ENCODE results near the gene TOM1L2. TPM values are rescaled to one million over a fixed set of nuclear protein-coding genes. Genes with fewer than 3 reads are reported as not detected.

Gene TOM1L2
- total RNA-seq, 3 donors from 2014 or later, result 67.8 to 101 (median 87.7) TPM

DNA sequence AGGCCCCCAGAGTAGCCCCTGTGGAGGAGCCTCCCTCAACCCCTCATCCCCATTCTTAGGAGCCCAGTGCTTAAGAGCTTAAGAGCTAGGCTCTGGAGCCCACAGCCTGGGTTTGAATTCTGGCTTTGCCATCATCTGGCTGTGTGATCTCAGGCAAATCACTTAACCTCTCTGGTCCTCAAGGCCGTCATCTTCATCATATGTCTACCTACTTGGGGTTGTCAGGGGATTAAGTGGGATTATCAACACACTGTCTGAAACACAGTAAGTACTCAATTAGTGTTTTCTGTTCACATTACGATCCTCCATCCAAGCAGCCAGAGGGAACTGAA lies 140.2 kb downstream of the TOM1L2 start:
- no peaks in the 10 kb centered on the region for H3K36me3 ChIP-seq (ENCODE audit: low read depth)
- H3K4me3 ChIP-seq, result no peak overlapping the region
- H3K9me3 ChIP-seq, result no peaks in the 10 kb centered on the region
- ATAC-seq, result no peak
- no peak for TF ChIP-seq CTCF (IDR thresholded peaks at IDR 0.05)
- intact Hi-C loops (cut with DNase I, micrococcal nuclease), result no loop called here
- DNase-seq, result no peak
- peaks cover 48% of the 10 kb centered on the region for H3K4me1 ChIP-seq (ENCODE audit: low read depth)

DNA sequence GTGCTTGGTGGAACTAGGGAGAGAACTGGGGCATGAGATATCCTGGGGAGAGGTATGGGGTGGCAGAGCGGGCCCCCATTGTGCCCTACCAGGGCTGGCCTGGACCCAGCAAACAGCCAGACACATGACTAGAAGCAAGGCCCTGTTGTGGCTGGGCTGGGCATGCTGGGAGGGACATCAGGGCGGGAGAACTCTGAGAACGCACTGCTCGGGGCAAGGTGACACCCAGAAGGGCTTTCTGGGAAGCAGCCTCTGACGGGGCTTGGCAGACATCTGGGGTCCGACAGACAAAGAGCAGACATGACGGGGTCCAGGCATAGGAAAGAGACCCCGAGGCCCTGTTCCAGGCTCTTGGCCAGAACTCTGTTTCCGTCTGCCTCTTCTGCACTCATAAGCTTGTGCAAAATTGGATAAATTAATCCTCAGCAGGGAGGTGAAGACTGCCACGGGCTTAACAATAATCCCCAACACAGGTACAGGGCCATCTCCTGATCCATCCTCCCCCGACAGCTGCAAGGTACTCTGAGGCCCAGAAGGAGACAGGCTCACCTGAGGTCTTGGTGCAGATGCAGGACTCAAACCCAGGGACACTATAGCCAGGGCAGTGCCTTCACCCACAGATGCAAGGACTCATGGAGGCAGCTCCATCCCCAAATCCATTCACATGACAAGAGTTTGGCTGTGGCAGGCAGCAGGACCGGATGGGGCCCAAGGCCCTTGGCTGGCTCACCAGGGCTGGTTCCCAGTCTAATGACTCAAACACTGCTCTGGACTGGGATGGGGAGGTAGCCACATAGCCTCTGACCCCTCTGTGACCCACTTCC lies 140.8 kb downstream of the TOM1L2 start:
- peaks cover 53% of the 10 kb centered on the region for H3K4me1 ChIP-seq (ENCODE audit: low read depth)
- H3K36me3 ChIP-seq (ENCODE audit: low read depth), result no peaks in the 10 kb centered on the region
- no peak for DNase-seq
- ATAC-seq, result no peak
- intact Hi-C loops (cut with DNase I, micrococcal nuclease), result no loop called here
- no peaks in the 10 kb centered on the region for H3K9me3 ChIP-seq
- TF ChIP-seq CTCF (IDR thresholded peaks at IDR 0.05), result no peak
- H3K4me3 ChIP-seq, result no peak overlapping the region

DNA sequence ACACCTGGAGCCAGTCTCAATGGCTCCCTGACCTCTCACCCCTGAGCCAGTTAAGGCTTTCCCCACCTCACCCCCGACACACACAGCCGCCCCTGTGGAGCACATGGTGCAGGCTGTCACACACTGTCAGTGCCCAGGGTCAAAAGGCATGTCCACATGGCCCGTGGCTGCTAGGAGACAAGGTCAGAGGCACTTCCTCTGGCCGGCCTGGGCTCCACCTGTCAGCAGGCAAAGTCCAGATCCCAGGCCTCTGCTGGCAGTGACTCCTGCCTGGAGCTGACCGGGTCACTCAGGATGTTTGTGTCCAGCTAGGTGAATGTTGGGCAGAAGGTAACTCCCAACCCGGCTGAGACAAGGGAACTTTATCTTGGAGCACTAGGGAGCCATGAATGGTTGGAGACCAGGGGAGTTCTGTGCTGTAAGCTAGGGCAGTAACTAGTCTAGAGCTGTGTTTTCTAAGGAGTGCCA lies 141.4 kb downstream of the TOM1L2 start:
- Histone ChIP-seq H3K4me3 (no peak overlapping the region), H3K36me3 (ENCODE audit: low read depth) (no peaks in the 10 kb centered on the region), H3K4me1 (ENCODE audit: low read depth) (peaks cover 56% of the 10 kb centered on the region), H3K9me3 (no peaks in the 10 kb centered on the region)
- intact Hi-C loops (cut with DNase I, micrococcal nuclease), result no loop called here
- ATAC-seq (peak; percentile 79), DNase-seq (peak in 2 of 3 donors; percentile 56 to 75)
- TF ChIP-seq CTCF (IDR thresholded peaks at IDR 0.05), result no peak

DNA sequence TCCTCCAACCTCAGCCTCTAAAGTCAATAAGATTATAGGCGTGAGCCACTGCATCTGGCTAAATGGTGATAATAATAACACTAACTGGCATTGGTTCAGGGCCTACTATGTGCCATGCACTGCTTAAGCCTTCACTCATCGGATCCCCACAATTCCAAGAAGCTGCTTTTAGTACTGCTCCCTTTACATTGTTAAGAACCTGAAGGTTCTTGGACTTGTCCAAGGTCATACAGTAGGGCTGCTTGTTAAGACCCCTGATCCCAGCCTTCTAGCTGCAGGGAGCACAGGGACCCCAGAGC lies 142.0 kb downstream of the TOM1L2 start:
- intact Hi-C loops (cut with DNase I, micrococcal nuclease), result no loop called here
- H3K9me3 ChIP-seq, result no peaks in the 10 kb centered on the region
- H3K4me1 ChIP-seq (ENCODE audit: low read depth), result peaks cover 56% of the 10 kb centered on the region
- no peak for TF ChIP-seq CTCF (IDR thresholded peaks at IDR 0.05)
- ATAC-seq (no peak), DNase-seq (no peak)
- H3K4me3 ChIP-seq, result no peak overlapping the region
- H3K36me3 ChIP-seq (ENCODE audit: low read depth), result no peaks in the 10 kb centered on the region

DNA sequence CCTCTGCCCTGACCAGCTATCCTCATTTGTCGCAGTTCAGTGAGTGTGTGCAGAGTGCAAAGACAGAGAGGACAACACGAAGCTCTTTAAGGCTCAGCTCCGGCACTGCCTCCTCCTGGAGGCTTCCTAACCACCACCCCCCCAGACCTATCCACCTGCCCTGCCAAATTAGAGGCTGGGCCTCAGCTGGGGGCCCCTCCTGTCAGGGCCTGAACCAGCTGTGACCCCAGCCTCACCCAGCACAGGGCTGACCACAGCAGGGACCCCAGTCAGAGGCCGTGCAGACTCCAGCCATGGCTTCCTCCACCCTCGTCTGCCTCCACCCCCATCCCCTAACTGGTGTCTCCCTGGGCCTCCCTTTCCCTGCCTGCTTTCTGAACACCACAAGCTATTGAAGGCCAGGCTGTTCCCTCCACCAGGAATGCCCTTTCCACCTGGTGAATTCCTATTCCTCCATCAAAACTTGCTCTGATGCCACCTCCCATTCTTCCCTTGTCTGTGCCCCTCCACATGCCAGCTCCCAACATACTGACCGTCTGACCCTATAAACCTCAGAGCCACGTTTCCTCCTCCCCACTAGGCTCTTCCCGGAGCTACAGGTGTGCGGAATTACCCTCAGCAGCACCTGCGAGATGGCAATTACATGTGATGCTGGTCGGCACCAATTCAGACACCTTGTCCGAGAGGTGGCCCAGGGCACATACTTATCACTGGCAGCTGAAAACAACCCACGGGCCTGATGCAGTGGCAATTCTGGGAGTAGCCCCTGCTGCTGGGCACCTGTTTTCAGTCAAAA lies 144.2 kb downstream of the TOM1L2 start:
- H3K9me3 ChIP-seq, result no peaks in the 10 kb centered on the region
- H3K4me3 ChIP-seq, result no peak overlapping the region
- intact Hi-C loops (cut with DNase I, micrococcal nuclease), result no loop called here
- no peak for DNase-seq
- H3K4me1 ChIP-seq (ENCODE audit: low read depth), result peaks cover 62% of the 10 kb centered on the region
- no peaks in the 10 kb centered on the region for H3K36me3 ChIP-seq (ENCODE audit: low read depth)
- TF ChIP-seq CTCF (IDR thresholded peaks at IDR 0.05), result no peak
- ATAC-seq, result peak; percentile 5

All from mucosa of descending colon (tissue), 3 donors.